Prostate gland (tissue), 2 donors: ENCODE measurements around the gene GAMT.
A peak's percentile ranks its signal among the peaks of the same experiment; 100 is the strongest.

ENCODE experiments used
- POLR2A ChIP-seq: fragments of 450-650 bp; IDR thresholded peaks from one replicate; pipeline ENCODE4 v1.6.1; 2016; ENCODE audit warnings: antibody characterized with exemption, mild to moderate bottlenecking
- TF ChIP-seq, protein P1 (sequence below), 4 experiments: fragments of 200-600 bp in 2 of 4; fragments of 450-650 bp in 2 of 4; sonication (generic) in 2 of 4; IDR thresholded peaks; 1 replicate in 3 of 4; 2 replicates in 1 of 4; pipeline ENCODE4 v1.5.1; 2016 to 2019; ENCODE audit warnings: antibody characterized with exemption in 4 of 4, mild to moderate bottlenecking in 2 of 4, moderate library complexity in 2 of 4

GRCh38 chr19:1383312-1384084 is 17.8 kb downstream of the GAMT start, which contains the start of gene NDUFS7:
- TF ChIP-seq, protein P1, sequence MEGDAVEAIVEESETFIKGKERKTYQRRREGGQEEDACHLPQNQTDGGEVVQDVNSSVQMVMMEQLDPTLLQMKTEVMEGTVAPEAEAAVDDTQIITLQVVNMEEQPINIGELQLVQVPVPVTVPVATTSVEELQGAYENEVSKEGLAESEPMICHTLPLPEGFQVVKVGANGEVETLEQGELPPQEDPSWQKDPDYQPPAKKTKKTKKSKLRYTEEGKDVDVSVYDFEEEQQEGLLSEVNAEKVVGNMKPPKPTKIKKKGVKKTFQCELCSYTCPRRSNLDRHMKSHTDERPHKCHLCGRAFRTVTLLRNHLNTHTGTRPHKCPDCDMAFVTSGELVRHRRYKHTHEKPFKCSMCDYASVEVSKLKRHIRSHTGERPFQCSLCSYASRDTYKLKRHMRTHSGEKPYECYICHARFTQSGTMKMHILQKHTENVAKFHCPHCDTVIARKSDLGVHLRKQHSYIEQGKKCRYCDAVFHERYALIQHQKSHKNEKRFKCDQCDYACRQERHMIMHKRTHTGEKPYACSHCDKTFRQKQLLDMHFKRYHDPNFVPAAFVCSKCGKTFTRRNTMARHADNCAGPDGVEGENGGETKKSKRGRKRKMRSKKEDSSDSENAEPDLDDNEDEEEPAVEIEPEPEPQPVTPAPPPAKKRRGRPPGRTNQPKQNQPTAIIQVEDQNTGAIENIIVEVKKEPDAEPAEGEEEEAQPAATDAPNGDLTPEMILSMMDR (IDR thresholded peaks at IDR 0.05), result peak in 2 of 4 experiments; percentile 53 to 70
- peak; percentile 54 for TF ChIP-seq POLR2A
